ENCODE results near the gene ADA. TPM values are rescaled to one million over a fixed set of nuclear protein-coding genes. Genes with fewer than 3 reads are reported as not detected.

ADA gene
- polyA plus RNA-seq, 3 donors = 5.8 to 30.0 (median 18.4) TPM

GRCh38 chr20:44633187-44633810, 18.2 kb downstream of the ADA start:
- WGBS, 3 donors = 64 to 72% (median 66%) methylated on average over 3 of the region's 3 CpGs
- no peak overlapping the region for H3K27ac ChIP-seq (ENCODE audit: low read depth, low read length)

DNA sequence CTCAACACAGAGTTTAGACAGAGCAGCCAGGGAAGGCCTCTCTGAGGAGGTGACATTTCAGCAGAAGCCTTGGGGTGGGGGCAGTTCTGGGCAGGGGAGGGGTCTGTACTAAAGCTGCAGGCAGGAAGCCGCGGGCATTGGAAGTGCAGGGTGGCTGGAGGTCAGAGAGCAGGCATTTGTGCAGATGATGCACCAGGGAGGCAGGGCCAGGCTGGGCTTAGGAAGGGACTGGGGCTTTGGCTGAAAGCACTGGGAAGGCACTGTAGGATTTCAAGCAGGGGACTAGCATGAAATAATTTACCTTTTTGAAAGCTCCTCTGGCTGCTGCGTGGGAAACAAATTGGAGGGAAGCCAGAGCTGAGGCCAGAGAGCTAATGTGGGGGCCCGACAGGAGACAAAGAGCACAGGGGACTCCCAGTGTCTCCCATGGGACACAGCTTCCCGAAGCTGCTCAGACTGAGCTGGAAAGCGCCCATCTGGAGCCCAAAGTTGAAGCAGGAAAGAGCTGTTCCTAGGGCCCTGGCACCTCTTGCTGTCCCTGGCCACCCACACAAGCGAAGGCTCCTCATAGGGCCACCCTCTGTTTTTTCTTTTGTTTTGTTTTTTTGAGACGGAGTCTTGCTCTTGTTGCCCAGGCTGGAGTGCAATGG, 19.3 kb downstream of the ADA start:
- no peak overlapping the region for H3K27ac ChIP-seq (ENCODE audit: low read depth, low read length)
- WGBS, 3 donors = 65 to 71% (median 66%) methylated on average over 8 of the region's 8 CpGs

DNA sequence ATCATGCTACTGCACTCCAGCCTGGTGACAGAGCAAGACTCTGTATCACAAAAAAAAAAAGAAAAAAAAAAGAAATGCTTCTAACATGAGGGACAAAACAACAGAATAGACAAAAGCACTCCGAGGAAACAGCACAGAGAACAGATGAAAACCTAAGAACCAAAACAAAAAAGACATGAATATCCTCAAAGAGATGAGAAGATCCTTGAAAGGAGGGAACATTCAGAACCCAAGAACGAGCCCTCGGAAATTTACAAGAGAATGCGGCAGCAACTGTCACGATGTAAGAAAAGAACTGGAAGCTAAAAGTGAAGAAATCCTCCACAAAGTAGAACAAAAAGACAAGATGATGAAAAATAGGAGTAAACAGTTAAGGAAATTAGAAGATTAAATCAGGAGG, 21.2 kb downstream of the ADA start:
- 92 to 97% (median 96%) methylated on average over 5 of the region's 5 CpGs for WGBS, 3 donors
- H3K27ac ChIP-seq (ENCODE audit: low read depth, low read length) = no peak overlapping the region

- no peak overlapping the region for H3K27ac ChIP-seq (ENCODE audit: low read depth, low read length)
- 66 to 71% (median 66%) methylated on average over 8 to 10 of the region's 10 CpGs for WGBS, 3 donors
Measured at GRCh38 chr20:44629542-44629941, 22.0 kb downstream of the ADA start.

DNA sequence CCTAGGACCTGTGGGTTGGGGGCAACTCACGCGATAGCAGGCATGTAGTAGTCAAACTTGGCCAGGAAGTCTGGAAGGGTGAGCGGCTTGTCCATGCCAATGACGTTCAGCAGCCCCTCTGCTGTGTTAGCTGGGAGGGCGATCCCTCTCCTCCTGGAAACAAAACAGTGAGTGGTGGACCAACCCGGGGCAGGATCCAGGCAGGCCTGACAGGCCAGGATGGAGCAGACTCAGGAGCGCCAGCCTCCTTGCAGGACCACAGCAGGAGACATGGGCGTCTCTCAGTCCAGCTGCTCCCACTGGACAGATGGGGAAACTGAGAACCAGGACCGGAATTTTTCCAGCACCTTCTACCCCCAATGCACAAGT, 22.5 kb downstream of the ADA start:
- H3K27ac ChIP-seq (ENCODE audit: low read depth, low read length) = no peak overlapping the region
- WGBS, 3 donors = 92 to 96% (median 92%) methylated on average over 9 of the region's 9 CpGs

- H3K27ac ChIP-seq (ENCODE audit: low read depth, low read length) = no peak overlapping the region
- WGBS, 3 donors = 86 to 93% (median 92%) methylated on average over 13 of the region's 13 CpGs
Measured at GRCh38 chr20:44627364-44628010, 24.0 kb downstream of the ADA start.

GRCh38 chr20:44626278-44626677, 25.2 kb downstream of the ADA start:
- WGBS, 3 donors = 84 to 97% (median 93%) methylated on average over 7 of the region's 7 CpGs
- no peak overlapping the region for H3K27ac ChIP-seq (ENCODE audit: low read depth, low read length)

GRCh38 chr20:44625361-44625760, 26.1 kb downstream of the ADA start:
- 83 to 93% (median 92%) methylated on average over 8 of the region's 8 CpGs for WGBS, 3 donors
- no peak overlapping the region for H3K27ac ChIP-seq (ENCODE audit: low read depth, low read length)

GRCh38 chr20:44624743-44625271, 26.7 kb downstream of the ADA start:
- no peak overlapping the region for H3K27ac ChIP-seq (ENCODE audit: low read depth, low read length)
- 83 to 98% (median 95%) methylated on average over 6 of the region's 6 CpGs for WGBS, 3 donors

DNA sequence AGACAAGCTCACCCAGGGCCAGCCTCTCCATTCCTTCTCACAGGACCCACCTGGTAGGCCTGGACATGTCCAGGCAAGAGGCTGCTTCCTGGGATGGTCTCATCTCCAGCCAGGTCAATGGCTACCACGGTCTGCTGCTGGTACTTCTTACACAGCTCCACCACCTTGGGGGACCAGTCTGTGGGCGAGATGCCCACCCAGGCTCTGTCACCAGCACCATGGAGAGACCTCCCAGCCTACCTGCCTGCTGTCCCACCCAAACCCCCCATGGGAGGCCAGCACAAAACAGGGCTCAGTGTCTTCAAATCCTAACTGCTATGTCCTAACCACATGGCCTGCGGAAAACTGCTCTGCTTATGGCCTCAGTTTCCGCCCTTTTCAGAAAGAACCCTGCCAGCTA, 27.3 kb downstream of the ADA start:
- 85 to 97% (median 96%) methylated on average over 4 of the region's 4 CpGs for WGBS, 3 donors
- H3K27ac ChIP-seq (ENCODE audit: low read depth, low read length) = no peak overlapping the region

GRCh38 chr20:44622501-44623270, 28.8 kb downstream of the ADA start:
- no peak overlapping the region for H3K27ac ChIP-seq (ENCODE audit: low read depth, low read length)
- 86 to 97% (median 88%) methylated on average over 19 of the region's 19 CpGs for WGBS, 3 donors

- 97 to 99% (median 97%) methylated on average over 8 of the region's 8 CpGs for WGBS, 3 donors
- H3K27ac ChIP-seq (ENCODE audit: low read depth, low read length) = no peak overlapping the region
Measured at GRCh38 chr20:44621939-44622338, 29.6 kb downstream of the ADA start.

DNA sequence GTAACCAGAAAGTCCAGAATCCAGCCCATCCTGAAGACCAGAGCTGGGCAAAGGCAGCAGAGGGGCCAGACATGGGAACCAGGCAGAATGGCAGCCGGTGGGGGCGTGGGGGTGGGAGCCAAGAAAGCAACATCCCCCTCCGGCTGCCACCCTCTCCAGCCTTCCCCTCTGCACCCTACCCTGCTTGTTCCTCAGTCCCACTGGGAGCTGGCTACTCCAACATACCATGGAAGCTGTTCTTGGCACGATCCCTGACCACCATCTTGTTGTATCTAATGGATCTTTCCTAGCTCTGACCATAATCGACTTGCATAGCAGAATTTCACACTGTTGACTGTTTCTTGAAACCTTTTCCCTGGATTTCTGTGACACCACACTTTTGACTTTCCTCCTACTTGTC, 30.2 kb downstream of the ADA start:
- 90 to 94% (median 91%) methylated on average over 5 of the region's 5 CpGs for WGBS, 3 donors
- H3K27ac ChIP-seq (ENCODE audit: low read depth, low read length) = no peak overlapping the region

- 97 to 99% (median 98%) methylated on average over 5 of the region's 5 CpGs for WGBS, 3 donors
Measured at GRCh38 chr20:44620030-44620429, 31.5 kb downstream of the ADA start.

DNA sequence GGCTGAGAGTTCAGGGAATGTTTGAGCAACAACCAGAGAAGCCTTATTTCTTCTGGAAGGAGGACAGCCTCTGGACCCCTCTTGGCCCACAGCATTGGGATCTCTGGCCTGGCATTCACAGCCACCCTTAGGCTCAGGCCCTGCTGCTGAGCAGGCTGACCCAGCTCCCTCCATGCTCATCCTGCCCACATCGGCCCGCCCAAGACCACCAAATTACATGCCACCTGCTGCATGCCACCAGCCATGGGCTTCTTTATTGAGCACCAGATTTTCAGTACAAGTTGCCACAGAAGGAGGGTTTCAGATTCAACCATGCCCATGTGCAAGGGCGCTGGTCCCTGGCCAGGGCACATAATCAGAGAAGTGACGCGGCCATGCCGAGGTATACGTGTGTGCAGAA, 32.2 kb downstream of the ADA start:
- 97 to 99% (median 98%) methylated on average over 7 of the region's 7 CpGs for WGBS, 3 donors
- no peak overlapping the region for H3K27ac ChIP-seq (ENCODE audit: low read depth, low read length)

More at GRCh38 chr20:44620030-44620429, 31.5 kb downstream of the ADA start:
- no peak overlapping the region for H3K27ac ChIP-seq (ENCODE audit: low read depth, low read length)

DNA sequence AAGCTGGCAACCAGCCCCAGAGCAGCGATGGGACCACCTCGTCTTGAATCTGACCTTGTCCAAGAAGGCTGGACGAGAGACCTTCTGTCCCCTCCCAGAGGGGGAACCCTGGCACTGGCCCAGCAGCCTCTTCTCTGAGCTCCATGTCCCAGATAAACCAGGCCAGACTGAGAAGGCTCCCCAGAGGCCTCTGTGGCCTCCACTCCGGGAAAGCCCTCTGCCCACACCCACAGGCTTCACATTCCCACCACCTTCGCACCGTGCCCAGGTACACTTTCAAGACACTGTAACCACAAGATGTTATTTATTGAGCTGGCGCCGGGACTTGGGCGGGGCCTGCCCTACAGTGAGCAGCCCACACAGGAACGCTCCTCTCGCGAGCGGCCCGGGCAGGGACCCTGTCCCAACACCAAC, 33.2 kb downstream of the ADA start:
- 61 to 88% (median 72%) methylated on average over 14 of the region's 14 CpGs for WGBS, 3 donors

GRCh38 chr20:44616604-44616964, 34.9 kb downstream of the ADA start:
- 40 to 69% (median 47%) methylated on average over 14 of the region's 14 CpGs for WGBS, 3 donors
- no peak overlapping the region for H3K27ac ChIP-seq (ENCODE audit: low read depth, low read length)

More for the DNA sequence above, 33.2 kb downstream of the ADA start:
- H3K27ac ChIP-seq (ENCODE audit: low read depth, low read length) = no peak overlapping the region

GRCh38 chr20:44615876-44616603, 35.5 kb downstream of the ADA start:
- H3K27ac ChIP-seq (ENCODE audit: low read depth, low read length) = no peak overlapping the region
- 82 to 88% (median 83%) methylated on average over 14 of the region's 14 CpGs for WGBS, 3 donors
